HG03066 (cell line): Measurements from ENCODE around the gene COL4A1.
"Not testable (repeated sequence)": the region's sequence is repeated elsewhere in the genome, so short reads cannot be mapped to it uniquely, and the experiment has no call there.

Experiments
- ATAC-seq: cut with Tn5 transposase; IDR thresholded peaks from one replicate; pipeline ENCODE4 v1.9.1; 2021; ENCODE audit warnings: low read depth; ENCODE audit not compliant: unreplicated experiment

The COL4A1 gene

DNA sequence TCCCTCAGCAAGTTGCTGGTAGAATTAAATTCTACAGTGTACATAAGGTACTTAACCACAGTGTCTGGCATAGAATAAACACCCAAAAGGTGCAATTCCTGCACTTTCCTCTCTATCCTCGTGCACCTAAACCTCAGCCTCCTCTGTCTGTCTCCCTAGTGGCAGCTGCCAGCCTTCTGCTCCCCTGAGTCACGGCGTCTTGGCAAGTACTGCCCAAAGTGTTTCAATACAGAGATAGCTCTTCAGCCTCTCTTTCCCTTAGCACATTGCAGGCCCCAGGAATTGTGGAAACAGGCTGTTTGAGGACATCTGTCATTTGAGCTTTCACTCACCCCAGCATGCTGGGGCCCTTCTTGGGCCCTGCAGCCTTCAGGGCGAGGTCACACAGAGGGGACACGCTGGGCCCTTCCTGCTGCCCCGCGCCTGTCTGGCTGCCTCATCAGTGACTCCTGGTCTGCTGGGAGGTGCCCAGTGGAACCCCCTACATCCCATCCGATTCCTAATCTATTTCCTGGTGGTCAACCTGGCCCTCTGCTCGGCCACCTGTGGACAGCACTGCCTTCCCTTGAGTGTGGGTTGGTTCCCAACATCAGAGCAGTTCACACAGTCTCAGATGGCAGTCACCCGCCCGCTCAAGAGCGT is 19.4 kb upstream of the COL4A1 start:
- ATAC-seq: no peak

DNA sequence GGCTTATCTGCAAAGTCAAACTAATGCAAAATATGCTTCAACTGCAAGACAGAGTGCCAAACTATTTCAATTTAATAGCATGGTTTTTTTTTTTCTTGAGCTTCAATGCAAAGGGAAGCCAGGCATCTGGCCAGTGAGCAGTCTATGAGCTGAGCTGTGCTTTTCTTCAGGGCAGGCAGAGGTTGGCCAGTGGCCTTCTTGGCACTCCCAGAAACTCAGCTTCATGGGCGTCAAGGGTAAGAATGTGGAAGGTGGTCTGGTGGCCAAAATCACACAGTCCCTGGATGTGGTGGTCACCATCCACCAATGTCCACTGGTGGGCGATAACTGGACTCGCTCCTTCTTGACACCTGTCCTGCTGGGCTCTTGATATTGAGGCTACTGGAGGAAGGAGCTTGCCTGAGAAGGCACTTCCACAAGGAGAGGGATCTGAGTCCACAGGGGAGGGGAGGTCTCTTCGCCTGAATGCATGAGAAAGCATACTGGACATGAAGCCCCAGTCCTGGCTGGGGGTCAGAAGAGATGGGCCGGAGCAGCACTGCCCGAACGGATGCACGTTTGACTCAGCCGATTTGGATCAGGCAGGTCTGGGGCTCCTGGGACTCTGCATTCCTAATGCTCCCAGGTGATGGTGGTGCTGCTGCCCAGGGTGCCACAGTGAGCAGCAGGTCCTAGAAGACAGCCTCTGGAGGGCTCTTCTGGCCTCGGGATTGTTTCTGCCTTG is 17.2 kb upstream of the COL4A1 start:
- no peak for ATAC-seq

DNA sequence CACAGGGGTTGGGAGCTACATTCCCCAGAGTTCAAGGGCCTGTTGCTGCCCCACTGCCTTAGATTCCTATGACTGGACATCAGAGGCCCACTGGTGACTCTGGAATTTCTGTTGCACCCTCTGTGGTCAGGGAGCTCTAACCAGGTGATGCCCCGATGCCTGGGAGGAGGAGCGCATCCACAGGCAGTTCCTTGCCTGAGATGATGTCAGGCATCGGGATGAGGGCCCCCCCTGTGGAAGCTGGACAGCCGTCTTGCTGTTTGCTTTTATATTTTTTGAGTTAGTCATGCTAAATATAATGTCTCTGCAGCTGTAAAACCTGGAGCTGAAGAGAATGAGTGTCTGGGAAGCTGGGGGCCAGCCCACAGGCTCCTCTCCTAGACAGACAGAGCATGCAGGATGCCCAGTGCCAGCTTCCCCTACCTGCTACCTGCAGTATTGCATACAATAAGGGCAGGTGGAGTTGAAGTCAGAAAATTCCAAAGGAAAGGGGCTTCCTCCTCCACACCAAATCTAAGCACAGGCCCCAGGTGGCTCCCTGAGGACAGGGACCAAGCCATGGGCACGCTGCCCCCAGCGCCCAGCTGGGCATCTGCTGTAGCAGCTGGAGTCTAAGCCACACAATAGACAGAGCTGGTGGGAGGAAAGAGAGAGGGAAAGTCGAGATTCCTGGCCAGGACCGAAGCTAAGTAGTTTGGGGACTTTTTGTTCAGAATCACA is 16.4 kb upstream of the COL4A1 start:
- ATAC-seq: no peak

DNA sequence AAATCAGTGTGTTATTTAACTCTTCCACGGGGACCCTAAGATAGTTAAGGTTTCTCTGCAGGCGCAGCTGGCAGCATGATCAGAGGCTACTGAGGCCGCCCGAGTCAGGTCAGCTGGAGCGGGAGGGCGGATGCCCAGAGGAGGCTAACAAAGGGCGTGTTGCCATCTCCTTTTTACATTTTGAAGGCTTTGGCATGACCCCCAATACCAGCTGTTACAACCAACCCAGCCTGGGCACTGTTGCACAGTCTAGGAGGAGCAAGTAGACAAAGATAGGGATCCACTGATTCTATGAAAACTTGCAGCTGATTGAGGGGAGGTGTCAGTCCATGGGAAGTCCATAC is 15.8 kb upstream of the COL4A1 start:
- no peak for ATAC-seq

DNA sequence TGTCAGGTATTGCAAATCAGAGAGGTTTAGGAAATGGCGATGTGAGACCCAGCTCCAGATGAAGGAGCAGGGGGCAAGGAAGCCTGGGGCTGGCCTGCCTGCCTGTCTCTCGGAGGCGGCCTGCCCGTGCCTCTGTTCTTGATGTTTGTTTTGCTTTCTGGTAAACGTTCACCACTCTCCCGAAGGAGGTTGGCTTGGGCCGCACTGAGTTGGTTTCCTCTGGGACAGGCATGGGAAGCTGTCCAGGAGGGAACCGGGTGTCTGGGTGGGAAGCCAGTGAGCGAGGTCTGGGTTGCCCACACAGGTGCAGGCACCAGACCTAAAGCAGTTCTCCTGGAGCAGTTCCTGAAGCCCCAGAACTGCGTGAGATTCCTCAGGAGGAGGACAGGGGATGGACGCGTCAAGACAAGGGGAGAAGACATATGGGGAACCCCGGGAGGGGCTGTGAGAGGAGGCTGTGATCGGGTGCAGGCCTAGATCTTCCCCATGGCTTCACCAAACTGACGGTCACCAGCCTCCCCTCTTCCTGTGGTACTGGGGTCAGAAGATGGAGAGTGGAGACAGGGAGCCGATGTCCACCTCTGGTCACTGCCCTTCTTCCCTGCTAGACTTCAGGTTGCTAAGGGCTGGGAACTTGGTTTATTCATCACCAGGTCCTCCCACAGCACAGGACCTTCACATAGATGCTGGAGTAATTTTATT is 15.3 kb upstream of the COL4A1 start:
- ATAC-seq: no peak

DNA sequence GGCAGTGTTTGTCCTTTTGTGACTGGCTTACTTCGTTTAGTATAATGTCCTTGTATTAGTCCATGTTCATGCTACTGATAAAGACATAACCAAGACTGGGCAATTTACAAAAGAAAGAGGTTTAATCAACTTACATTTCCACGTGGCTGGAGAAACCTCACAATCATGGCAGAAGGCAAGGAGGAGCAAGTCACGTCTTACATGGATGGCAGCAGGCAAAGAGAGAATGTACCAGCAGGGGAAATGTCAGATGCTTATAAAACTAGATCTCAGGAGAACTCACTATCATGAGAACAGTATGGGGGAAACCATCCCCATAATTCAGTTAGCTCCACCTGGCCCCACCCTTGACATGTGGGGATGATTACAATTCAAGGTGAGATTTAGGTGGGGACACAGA is 14.6 kb upstream of the COL4A1 start:
- ATAC-seq: not testable (repeated sequence)

DNA sequence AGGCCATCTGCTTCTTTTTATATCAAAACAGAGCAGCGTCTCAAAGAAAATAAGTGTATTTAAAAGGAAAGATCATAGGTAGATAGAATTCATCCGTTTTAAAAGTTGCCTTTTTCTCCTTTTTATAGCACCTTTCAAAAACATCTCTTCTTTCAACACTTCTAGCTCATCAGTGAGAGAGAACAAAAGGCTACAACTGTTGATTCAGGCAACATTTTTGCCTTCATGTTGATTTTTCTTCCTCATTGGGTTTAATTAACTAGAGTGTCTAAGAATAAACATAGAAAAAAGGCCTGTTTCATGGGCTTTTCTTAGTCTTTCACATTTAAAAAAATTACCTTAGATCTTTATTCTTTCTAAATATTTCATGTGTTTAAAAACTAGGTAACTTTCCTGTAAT is 13.7 kb upstream of the COL4A1 start:
- ATAC-seq: no peak

DNA sequence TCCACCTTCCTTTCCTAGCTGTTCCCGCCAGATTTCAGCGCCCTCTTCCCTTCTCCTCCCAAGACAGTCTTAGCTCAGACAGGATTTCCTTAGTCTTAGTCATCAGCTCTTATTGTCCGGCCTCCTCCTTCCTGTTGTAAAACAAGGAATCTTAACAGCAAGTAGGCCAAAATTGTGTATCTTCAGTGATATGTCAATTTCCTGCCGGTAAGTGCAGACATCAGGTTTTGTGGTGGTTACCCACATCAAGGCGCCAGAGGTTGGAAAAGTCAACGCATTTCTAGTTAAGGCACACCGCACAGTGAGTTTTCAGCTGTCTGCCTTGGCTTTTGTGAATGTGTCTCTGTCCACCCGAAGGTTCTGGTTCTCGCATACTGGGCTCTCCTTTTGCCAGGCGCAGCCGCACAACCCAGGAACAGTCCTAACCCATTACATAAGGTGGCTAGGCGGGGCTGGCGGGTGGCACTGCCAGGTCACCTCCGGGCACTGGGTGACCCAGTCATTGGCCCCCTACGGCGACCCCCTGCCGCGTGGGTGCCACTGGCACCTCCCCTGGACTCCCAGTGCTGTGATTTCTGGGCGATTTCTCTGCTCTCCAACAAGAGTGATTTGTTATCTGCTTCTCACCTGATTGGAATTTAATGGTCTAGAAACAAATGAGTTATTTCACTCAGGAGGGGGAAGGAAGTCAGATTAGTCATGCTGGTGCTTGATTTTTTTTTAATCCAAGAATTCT is 13.0 kb upstream of the COL4A1 start:
- no peak for ATAC-seq

DNA sequence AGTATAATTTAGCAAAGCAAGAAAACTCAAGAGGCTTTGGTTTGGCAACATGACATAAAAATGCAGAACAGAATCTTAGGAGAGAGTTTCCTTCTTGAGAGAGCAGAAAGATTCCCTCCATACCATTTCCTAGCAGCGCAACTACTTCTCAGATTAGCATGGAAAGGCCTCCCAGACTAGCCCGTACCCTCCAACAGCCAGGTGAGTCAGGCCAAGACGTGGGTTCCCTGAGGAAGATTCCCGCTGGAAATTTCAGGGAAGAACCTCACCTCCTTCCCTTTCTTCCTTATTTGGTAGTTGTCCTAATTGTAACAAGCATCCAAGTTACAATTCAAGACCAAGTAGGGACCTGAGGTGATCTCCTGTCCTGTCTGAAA is 12.4 kb upstream of the COL4A1 start:
- no peak for ATAC-seq

DNA sequence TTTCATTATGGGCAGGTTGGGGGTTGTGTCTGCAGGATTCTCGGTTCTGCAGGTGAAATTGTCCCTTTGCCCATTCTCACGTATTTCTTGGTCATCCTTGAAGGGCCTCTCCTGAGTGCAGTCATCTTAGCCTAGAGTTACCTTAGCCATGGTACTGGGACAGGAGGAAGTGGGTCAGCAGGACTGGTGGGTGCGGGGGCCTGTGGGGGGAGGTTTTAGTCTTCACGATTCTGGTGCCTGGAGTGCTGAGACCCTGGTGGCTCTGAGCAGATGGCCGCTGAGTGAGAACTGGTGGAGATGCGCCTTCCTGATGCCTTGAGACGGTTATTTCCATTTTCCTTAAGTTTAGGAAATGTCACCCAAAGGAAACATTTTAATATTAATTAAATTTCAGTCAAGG is 12.0 kb upstream of the COL4A1 start:
- ATAC-seq: no peak

DNA sequence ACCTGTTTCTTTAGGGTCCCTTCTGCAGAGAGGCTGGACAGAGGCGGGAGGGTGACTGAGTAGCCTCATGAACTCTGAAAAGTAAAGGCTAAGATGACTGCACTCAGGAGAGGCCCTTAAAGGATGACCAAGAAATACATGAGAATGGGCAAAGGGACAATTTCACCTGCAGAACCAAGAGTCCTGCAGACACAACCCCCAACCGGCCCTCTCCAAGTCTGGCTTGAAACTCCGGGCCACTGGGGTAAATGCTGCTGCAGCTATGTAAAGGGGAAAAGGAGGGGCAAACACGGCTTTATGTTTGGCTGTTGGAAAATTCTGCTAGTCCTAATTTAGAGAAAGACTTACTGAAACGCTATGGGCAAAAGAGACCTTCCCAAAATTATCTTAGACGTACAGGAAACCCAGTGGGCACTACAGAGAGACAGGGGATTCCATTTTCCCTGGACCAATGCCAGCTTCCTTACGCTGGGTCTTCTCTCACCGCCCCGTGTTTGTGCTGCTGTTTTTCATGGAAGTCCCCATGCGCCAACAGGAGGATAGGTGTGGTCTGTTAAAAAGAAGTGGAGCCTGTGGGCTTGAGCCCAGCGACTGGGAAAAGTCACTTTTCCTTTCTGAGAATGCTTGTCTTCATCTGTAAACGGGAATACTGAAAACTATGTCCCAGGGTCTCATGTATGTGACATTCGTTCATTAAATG is 10.7 kb upstream of the COL4A1 start:
- ATAC-seq: no peak

DNA sequence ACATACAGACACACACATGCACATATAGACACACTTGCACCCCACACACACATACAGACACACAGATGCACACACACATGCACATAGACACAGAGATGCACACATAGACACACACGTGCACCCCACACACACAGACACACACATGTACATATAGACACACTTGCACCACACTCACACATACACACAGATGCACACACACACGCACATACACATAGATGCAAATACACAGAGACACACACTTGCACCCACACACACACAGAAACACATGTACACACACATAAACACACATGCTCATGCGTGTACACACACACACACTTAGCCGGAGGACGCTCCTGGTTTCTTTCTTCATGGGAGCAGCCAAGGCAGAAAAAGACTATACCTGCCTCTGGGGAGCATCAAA is 10.1 kb upstream of the COL4A1 start:
- no peak for ATAC-seq

DNA sequence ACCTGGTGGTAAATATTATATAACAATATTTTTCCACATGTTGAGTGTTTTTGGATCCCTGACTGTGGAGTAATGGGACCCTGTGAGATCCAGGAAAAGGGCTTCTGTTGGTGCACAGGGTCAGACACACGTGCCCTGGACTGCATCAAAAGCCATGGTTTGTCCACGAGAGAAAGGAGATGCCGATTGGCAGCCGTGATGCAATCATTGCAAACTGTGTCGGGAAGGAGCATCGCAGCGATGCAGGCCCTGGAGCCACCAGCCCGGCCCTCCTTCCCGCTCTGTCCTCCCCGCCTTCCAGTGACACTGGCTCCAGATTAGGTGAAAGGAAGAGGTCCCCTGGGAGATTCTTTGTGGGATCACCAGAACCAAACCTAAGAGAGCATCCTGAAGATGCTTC is 9.2 kb upstream of the COL4A1 start:
- ATAC-seq: no peak

DNA sequence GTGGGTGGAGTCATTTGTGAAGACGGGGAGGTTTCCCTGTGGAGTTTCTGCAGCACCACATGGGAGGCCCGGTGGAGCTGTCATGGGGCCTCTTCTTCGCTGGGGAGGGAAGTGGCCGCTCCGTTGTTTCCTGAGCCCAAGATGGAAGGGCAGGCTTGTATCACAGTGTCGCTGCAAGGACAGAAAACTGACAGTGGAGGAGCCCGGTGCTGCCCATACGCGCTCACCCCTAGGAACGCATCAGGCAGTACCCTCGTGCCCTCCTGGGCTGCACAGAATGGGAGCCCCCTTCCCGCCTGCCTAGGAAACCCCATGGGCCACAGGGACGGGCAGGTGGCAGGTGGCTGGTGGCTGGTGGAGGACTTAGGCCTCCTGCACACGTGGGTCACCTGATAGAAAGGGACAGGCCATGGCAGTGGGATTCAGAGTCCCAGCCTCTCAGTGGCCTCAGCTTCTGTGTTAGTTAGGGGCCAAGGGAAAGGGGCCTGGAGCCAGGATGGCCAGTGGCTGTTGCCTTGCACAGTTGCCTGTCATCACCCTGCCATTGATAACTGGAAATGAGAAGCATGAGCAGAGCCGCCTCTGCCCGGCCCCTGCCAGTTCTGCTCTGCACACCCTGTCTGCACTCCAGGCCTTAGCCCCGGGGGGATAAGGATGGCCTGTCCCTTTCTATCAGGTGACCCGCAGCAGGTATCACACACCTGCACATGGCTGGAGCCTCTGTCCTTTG is 7.7 kb upstream of the COL4A1 start:
- ATAC-seq: no peak

DNA sequence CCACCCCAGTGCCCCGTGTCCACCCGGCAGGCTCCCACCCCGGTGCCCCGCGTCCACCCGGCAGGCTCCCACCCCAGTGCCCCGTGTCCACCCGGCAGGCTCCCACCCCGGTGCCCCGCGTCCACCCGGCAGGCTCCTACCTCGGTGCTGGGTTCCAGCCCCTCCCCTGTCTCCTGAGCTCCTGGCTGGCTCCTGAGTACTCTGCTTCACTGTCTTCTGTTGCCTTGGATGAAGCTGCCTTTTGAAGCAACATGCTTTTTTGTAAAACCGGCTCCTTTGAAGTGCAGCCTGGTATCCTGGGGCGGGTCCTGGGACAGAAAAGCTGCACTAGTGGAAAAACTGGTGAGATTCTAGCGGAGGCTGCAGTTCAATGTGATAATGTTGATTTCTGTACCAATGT is 6.8 kb upstream of the COL4A1 start:
- not testable (repeated sequence) for ATAC-seq

DNA sequence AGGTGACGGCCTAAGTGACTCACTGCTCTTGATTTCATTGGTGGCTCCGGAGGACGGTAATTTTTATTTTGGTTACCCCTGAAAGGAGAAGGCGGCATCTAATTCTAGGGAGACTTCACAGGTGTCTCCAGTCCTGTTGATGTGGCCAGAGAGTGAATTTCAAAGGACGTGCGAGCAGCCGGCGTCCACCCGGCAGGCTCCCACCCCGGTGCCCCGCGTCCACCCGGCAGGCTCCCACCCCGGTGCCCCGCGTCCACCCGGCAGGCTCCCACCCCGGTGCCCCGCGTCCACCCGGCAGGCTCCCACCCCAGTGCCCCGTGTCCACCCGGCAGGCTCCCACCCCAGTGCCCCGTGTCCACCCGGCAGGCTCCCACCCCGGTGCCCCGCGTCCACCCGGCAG is 6.3 kb upstream of the COL4A1 start:
- not testable (repeated sequence) for ATAC-seq

DNA sequence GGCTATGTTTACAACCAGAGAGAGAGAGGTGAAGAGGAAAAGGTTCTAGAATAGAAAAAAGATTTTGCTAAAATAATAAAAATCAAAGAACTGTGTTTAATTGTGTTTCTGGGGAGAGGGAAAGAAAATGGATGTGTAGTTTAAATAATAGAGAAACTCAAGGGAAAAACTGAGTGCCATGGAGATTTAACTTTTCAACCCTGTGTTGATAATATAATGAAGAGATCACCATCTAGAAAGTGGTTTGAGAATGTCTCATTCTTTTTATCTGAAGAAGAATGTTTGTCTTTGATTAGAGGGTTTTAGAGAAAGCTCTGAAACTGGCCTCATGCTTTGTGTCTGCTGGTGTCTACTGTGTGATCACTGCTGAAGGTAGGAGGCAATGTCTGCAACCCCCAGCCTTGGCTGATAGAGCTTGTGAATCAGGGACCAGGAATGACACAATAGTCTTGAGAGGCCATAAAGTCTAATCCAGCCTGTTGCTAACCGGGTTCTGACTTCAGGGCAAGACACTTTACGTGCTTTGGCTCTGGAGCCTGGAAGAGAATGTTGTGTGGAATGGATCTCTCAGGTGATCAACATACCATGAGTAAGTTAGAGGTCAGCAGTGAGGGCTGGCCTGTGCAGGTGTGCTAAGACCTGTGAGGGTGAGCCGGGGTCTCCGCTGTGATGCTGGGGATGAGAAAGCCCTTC is 5.5 kb upstream of the COL4A1 start:
- ATAC-seq: no peak

DNA sequence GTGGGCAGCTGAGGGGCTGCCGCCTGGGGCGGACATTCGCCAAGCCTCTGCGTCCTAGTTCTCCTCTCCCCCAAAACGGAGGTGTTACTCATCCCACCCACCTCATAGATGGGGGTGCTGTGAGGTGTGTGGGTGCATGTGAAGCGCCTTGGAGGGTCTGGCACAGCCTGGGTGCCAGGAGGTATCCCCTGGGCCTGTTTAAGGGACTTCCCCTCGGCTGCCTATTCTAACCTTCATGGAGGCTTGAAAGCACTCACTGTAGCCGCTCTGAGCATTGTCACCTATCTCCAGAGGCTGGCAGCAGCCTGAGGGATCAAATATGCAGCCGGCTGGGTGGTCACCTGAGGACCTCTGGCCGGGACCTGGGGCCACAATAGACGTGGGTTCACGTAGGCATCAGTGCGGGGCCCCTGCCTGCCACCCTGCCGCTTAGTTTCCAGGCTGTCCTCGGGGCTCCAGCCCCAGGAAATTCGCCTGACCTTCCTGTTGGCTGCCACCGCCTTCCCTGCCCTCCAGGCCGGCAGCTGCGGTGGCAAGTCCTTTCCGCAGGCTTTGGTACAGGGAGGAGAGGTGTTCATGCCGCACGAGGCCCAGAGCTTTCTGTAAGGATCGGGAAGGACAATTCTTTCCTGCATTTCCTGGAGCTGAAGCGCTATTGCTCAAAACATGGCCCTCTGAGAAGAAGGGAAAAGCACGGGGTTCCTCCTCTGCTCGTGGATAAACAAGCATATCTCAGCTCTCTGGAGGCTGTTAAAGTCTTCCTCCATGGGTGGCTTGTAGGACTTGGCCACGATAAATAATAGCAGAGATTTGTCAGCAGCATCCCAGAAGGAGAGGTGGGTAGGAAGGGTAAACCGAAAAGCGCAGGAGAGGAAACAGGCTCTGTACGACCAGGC is 4.7 kb upstream of the COL4A1 start:
- no peak for ATAC-seq
